GM23338 (cell line): Measurements from ENCODE around the gene KLC4. TPM values are rescaled to one million over a fixed set of nuclear protein-coding genes. Genes with fewer than 3 reads are reported as not detected.

Source experiments
- ATAC-seq: fragments of 200-7000 bp; cut with Tn5 transposase; 3 replicates; pipeline ENCODE4 v1.9.1; 2020
- DNase-seq: peaks from one replicate; pipeline ENCODE4 v3.0.0-alpha.2; 2015; ENCODE audit warnings: low spot score
- H2AFZ ChIP-seq: fragments of 200-600 bp; sonication (generic); 2 replicates; pipeline ENCODE4 v1.8.0; 2016; ENCODE audit warnings: antibody characterized with exemption, mild to moderate bottlenecking, moderate library complexity
- H3F3A ChIP-seq: fragments of 200-600 bp; sonication (generic); replicated peaks from 2 replicates; pipeline ENCODE4 v1.8.0; 2017; ENCODE audit warnings: antibody characterized with exemption, mixed run types, low read depth
- H3K27ac ChIP-seq: fragments of 200-600 bp; sonication (generic); 2 replicates; pipeline ENCODE4 v1.6.1; 2016; ENCODE audit warnings: low read depth
- H3K27me3 ChIP-seq: fragments of 200-600 bp; sonication (generic); 2 replicates; pipeline ENCODE4 v1.8.0; 2016; ENCODE audit warnings: mild to moderate bottlenecking, mixed run types, moderate library complexity; ENCODE audit not compliant: insufficient read depth
- H3K36me3 ChIP-seq: fragments of 200-600 bp; sonication (generic); 2 replicates; pipeline ENCODE4 v1.8.0; 2016; ENCODE audit warnings: mild to moderate bottlenecking; ENCODE audit not compliant: insufficient read depth
- H3K4me1 ChIP-seq: fragments of 200-600 bp; sonication (generic); 2 replicates; pipeline ENCODE4 v1.8.0; 2016; ENCODE audit warnings: mild to moderate bottlenecking, moderate library complexity; ENCODE audit not compliant: insufficient read depth
- H3K4me2 ChIP-seq: fragments of 200-600 bp; sonication (generic); 2 replicates; pipeline ENCODE4 v1.7.1; 2017; ENCODE audit warnings: mixed run types
- H3K4me3 ChIP-seq: fragments of 200-600 bp; sonication (generic); 2 replicates; pipeline ENCODE4 v1.6.1; 2016; ENCODE audit warnings: mixed run types
- H3K79me2 ChIP-seq: fragments of 200-600 bp; sonication (generic); replicated peaks from 2 replicates; pipeline ENCODE4 v1.8.0; 2017; ENCODE audit warnings: mild to moderate bottlenecking; ENCODE audit not compliant: insufficient read depth
- H3K9me2 ChIP-seq: fragments of 200-600 bp; sonication (generic); 2 replicates; pipeline ENCODE4 v1.8.0; 2017; ENCODE audit not compliant: insufficient read depth
- H4K20me1 ChIP-seq: fragments of 200-600 bp; sonication (generic); replicated peaks from 2 replicates; pipeline ENCODE4 v1.8.0; 2017; ENCODE audit warnings: mild to moderate bottlenecking; ENCODE audit not compliant: insufficient read depth
- H3K27ac Mint-ChIP-seq: 2 replicates; pipeline ENCODE4 v1.8.0; 2020; ENCODE audit warnings: inconsistent platforms, mild to moderate bottlenecking, moderate library complexity, mixed read lengths
- H3K27me3 Mint-ChIP-seq: 3 replicates; pipeline ENCODE4 v1.8.0; 2022; ENCODE audit warnings: low read depth, mild to moderate bottlenecking, moderate library complexity, mixed read lengths, inconsistent platforms; ENCODE audit not compliant: insufficient read depth, poor library complexity
- H3K36me3 Mint-ChIP-seq: 3 replicates; pipeline ENCODE4 v1.8.0; 2021; ENCODE audit warnings: low read depth, mild to moderate bottlenecking, inconsistent platforms, moderate library complexity, mixed read lengths
- H3K4me1 Mint-ChIP-seq: 3 replicates; pipeline ENCODE4 v1.8.0; 2020; ENCODE audit warnings: mild to moderate bottlenecking, inconsistent platforms, mixed read lengths
- H3K4me3 Mint-ChIP-seq: 3 replicates; pipeline ENCODE4 v1.8.0; 2021; ENCODE audit warnings: moderate library complexity, mild to moderate bottlenecking, inconsistent platforms, mixed read lengths
- H3K9me3 Mint-ChIP-seq: 3 replicates; pipeline ENCODE4 v1.8.0; 2020; ENCODE audit warnings: moderate library complexity, mild to moderate bottlenecking, inconsistent platforms, mixed read lengths
- CREB1 ChIP-seq: fragments of 250-450 bp; sonication (Bioruptor Pico); IDR thresholded peaks from 2 replicates; pipeline ENCODE4 v1.5.0; 2020; ENCODE audit warnings: low read depth, mild to moderate bottlenecking, moderate library complexity
- CTCF ChIP-seq, 2 experiments: fragments of 200-600 bp in 1 of 2; sonication (generic) in 1 of 2; conservative IDR thresholded peaks; 2 replicates each; pipeline versions ENCODE4 v1.5.1 to v1.6.1; 2016 to 2017; ENCODE audit warnings: antibody characterized with exemption in 2 of 2, low read depth in 2 of 2, mild to moderate bottlenecking in 2 of 2, moderate library complexity in 1 of 2
- ETS1 ChIP-seq: IDR thresholded peaks from 2 replicates; pipeline ENCODE4 v1.6.1; 2016; ENCODE audit warnings: antibody characterized with exemption
- EZH2 ChIP-seq: fragments of 200-600 bp; sonication (generic); IDR thresholded peaks from one replicate; pipeline ENCODE4 v1.8.0; 2017; ENCODE audit warnings: antibody characterized with exemption, mild to moderate bottlenecking, low read depth; ENCODE audit not compliant: unreplicated experiment
- EZH2phosphoT487 ChIP-seq: fragments of 200-600 bp; sonication (generic); IDR thresholded peaks from one replicate; pipeline ENCODE4 v1.8.1; 2018; ENCODE audit warnings: antibody characterized with exemption; ENCODE audit not compliant: unreplicated experiment
- JUNB ChIP-seq: IDR thresholded peaks from one replicate; pipeline ENCODE4 v1.6.1; 2016; ENCODE audit warnings: antibody characterized with exemption; ENCODE audit not compliant: unreplicated experiment
- NANOG ChIP-seq: IDR thresholded peaks from 2 replicates; pipeline ENCODE4 v1.6.1; 2016; ENCODE audit warnings: antibody characterized with exemption, borderline replicate concordance
- POLR2AphosphoS5 ChIP-seq: IDR thresholded peaks from 2 replicates; pipeline ENCODE4 v1.6.1; 2016; ENCODE audit warnings: antibody characterized with exemption, low read depth
- REST ChIP-seq: IDR thresholded peaks from one replicate; pipeline ENCODE4 v1.6.1; 2018; ENCODE audit warnings: antibody characterized with exemption; ENCODE audit not compliant: unreplicated experiment
- STAT1 ChIP-seq: IDR thresholded peaks from one replicate; pipeline ENCODE4 v1.6.1; 2016; ENCODE audit warnings: antibody characterized with exemption; ENCODE audit not compliant: unreplicated experiment
- ZNF114 ChIP-seq: fragments of 250-450 bp; sonication (Bioruptor Pico); IDR thresholded peaks from 2 replicates; pipeline ENCODE4 v1.5.0; 2020; ENCODE audit warnings: mild to moderate bottlenecking, moderate library complexity
- ZNF331 ChIP-seq: fragments of 250-450 bp; sonication (Bioruptor Pico); IDR thresholded peaks from 2 replicates; pipeline ENCODE4 v1.5.0; 2020; ENCODE audit warnings: low read depth, mild to moderate bottlenecking, moderate library complexity
- ZNF462 ChIP-seq: fragments of 250-450 bp; sonication (Bioruptor Pico); IDR thresholded peaks from 2 replicates; pipeline ENCODE4 v1.5.0; 2020; ENCODE audit warnings: mild to moderate bottlenecking, moderate library complexity
- polyA plus RNA-seq: library from polyadenylated mRNA; unstranded; fragments of >200 nt; fragmentation: Nextera tagmentation; extraction: Ambion mirVana; gene quantifications from 2 replicates; pipeline ENCODE4 v1.2.1, GENCODE V29; 2016
- total RNA-seq: library from RNA; depleted of rRNA; stranded (reverse); fragments of >200 nt; shearing (Covaris generic); gene quantifications from 2 replicates; pipeline ENCODE4 v1.2.3, GENCODE V29; 2014

The KLC4 gene
- total and polyA plus RNA-seq, 2 experiments from 2014 or later, result 14.9 to 17.4 TPM

- TF ChIP-seq EZH2phosphoT487 (no peak), ZNF462 (CRISPR knock-in tag) (no peak), ETS1 (no peak), ZNF331 (CRISPR knock-in tag) (no peak), REST (no peak), ZNF114 (CRISPR knock-in tag) (no peak), NANOG (no peak), JUNB (no peak), POLR2AphosphoS5 (no peak), CTCF (conservative IDR thresholded peaks at IDR 0.05; ENCODE audit: low read depth in 2 of 2) (no peak), CREB1 (no peak), EZH2 (no peak), STAT1 (no peak)
- Mint-ChIP-seq H3K36me3 (peaks cover 3% of the 10 kb centered on the region; the same call in 1 of the 3 replicates), H3K27ac (no peak overlapping the region), H3K4me3 (no peak overlapping the region), H3K4me1 (peaks cover 36% of the 10 kb centered on the region), H3K27me3 (peaks cover 9% of the 10 kb centered on the region), H3K9me3 (no peaks in the 10 kb centered on the region)
- H3K36me3 ChIP-seq, result no peaks in the 10 kb centered on the region
- H3K27ac ChIP-seq, result no peak overlapping the region
- no peaks in the 10 kb centered on the region for H3K9me2 ChIP-seq
- no peaks in the 10 kb centered on the region; the same call in 1 of the 2 replicates for H4K20me1 ChIP-seq
- H3K4me1 ChIP-seq, result peaks cover 44% of the 10 kb centered on the region
- H3F3A ChIP-seq, result no peaks in the 10 kb centered on the region
- H3K4me3 ChIP-seq, result no peak overlapping the region
- H3K27me3 ChIP-seq, result no peaks in the 10 kb centered on the region
- H3K4me2 ChIP-seq, result no peak overlapping the region
- no peak for DNase-seq
- H2AFZ ChIP-seq, result no peak overlapping the region
- H3K79me2 ChIP-seq, result peaks cover 91% of the 10 kb centered on the region
- no peak for ATAC-seq
These were observed 42.1 kb downstream of the KLC4 start for GRCh38 chr6:43101497-43101896.
